A673 (cell line): Measurements from ENCODE around the gene GNAS. TPM values are rescaled to one million over a fixed set of nuclear protein-coding genes. Genes with fewer than 3 reads are reported as not detected.

ENCODE experiments used
- BruUV-seq: library from RNA; stranded (reverse); fragments of 400-500 nt; replicated peaks from 2 replicates; lab custom pipeline; 2021; lab: Mats Ljungman, UMichigan
- CTCF ChIA-PET: fragments of 300-600 bp; sonication (Branson Sonifier 250); formaldehyde crosslinking; loops from one replicate; lab custom pipeline; 2022; ENCODE audit warnings: antibody characterized with exemption; lab: Charles Lee
- POLR2A ChIA-PET: fragments of 300-600 bp; sonication (Branson Sonifier 250); formaldehyde crosslinking; loops from one replicate; lab custom pipeline; 2022; ENCODE audit warnings: antibody characterized with exemption; ENCODE audit not compliant: low non-redundant PET; lab: Charles Lee
- DNase-seq: peaks from one replicate; pipeline ENCODE4 v3.0.0-alpha.2; 2015; ENCODE audit warnings: low spot score
- H3K27ac ChIP-seq: fragments of 200-600 bp; sonication (generic); 2 replicates; pipeline ENCODE4 v1.5.1; 2016; ENCODE audit warnings: mixed run types, low read depth, mild to moderate bottlenecking, mixed read lengths, antibody characterized with exemption, low read length; ENCODE audit not compliant: poor library complexity, severe bottlenecking
- H3K27me3 ChIP-seq: fragments of 200-600 bp; sonication (generic); replicated peaks from 2 replicates; pipeline ENCODE4 v1.6.1; 2017; ENCODE audit warnings: mixed run types, low read depth, mild to moderate bottlenecking, mixed read lengths, antibody characterized with exemption, low read length; ENCODE audit not compliant: insufficient read depth, poor library complexity
- H3K36me3 ChIP-seq: fragments of 200-600 bp; sonication (generic); 2 replicates; pipeline ENCODE4 v1.6.1; 2016; ENCODE audit warnings: mixed run types, mild to moderate bottlenecking, mixed read lengths, antibody characterized with exemption, low read length; ENCODE audit not compliant: insufficient read depth, poor library complexity, severe bottlenecking
- H3K4me1 ChIP-seq: fragments of 200-600 bp; sonication (generic); 2 replicates; pipeline ENCODE4 v1.6.1; 2017; ENCODE audit warnings: mixed run types, mild to moderate bottlenecking, mixed read lengths, antibody characterized with exemption, low read length; ENCODE audit not compliant: insufficient read depth, poor library complexity, severe bottlenecking
- H3K4me3 ChIP-seq: fragments of 200-600 bp; sonication (generic); 2 replicates; pipeline ENCODE4 v1.5.1; 2016; ENCODE audit warnings: low read depth, mixed run types, mild to moderate bottlenecking, mixed read lengths, low read length; ENCODE audit not compliant: poor library complexity, severe bottlenecking
- H3K9me3 ChIP-seq: fragments of 200-600 bp; sonication (generic); 2 replicates; pipeline ENCODE4 v1.6.1; 2016; ENCODE audit warnings: mixed run types, low read depth, mild to moderate bottlenecking, mixed read lengths, antibody characterized with exemption, low read length; ENCODE audit not compliant: poor library complexity, severe bottlenecking
- EZH2 ChIP-seq: fragments of 200-600 bp; sonication (generic); IDR thresholded peaks from 2 replicates; pipeline ENCODE4 v1.6.1; 2017; ENCODE audit warnings: borderline replicate concordance, low read depth, mild to moderate bottlenecking, mixed read lengths, antibody characterized with exemption, low read length; ENCODE audit not compliant: poor library complexity, severe bottlenecking
- intact Hi-C: fragments of 100-400 bp; cut with micrococcal nuclease; formaldehyde crosslinking; loops from one replicate; pipeline ENCODE4 v1.10.0; 2022; ENCODE audit not compliant: unreplicated experiment
- total RNA-seq: library from RNA; stranded (reverse); gene quantifications from 2 replicates; pipeline ENCODE4 v1.2.3, GENCODE V29; 2021
- TF ChIP-seq, protein P1 (sequence below): fragments of 300-800, 200-600 bp; sonication (generic); conservative IDR thresholded peaks from 2 replicates; pipeline ENCODE4 v1.5.1; 2017; ENCODE audit warnings: low read depth, mild to moderate bottlenecking, antibody characterized with exemption, low read length, moderate library complexity, mixed read lengths

Gene GNAS
- total RNA-seq, 1 experiment from 2014 or later = 1,108 TPM

GRCh38 chr20:58899512-58899911 is 47.0 kb downstream of the GNAS start:
- intact Hi-C loops = no loop called here
- DNase-seq = no peak
- Histone ChIP-seq H3K36me3 (peaks cover 52% of the 10 kb centered on the region), H3K27ac (no peak overlapping the region), H3K4me3 (no peak overlapping the region), H3K4me1 (peaks cover 53% of the 10 kb centered on the region), H3K9me3 (no peaks in the 10 kb centered on the region), H3K27me3 (no peaks in the 10 kb centered on the region)
- CTCF ChIA-PET = no interaction called here
- POLR2A ChIA-PET = no interaction called here
- no TSS peak for BruUV-seq
- TF ChIP-seq, protein P1, sequence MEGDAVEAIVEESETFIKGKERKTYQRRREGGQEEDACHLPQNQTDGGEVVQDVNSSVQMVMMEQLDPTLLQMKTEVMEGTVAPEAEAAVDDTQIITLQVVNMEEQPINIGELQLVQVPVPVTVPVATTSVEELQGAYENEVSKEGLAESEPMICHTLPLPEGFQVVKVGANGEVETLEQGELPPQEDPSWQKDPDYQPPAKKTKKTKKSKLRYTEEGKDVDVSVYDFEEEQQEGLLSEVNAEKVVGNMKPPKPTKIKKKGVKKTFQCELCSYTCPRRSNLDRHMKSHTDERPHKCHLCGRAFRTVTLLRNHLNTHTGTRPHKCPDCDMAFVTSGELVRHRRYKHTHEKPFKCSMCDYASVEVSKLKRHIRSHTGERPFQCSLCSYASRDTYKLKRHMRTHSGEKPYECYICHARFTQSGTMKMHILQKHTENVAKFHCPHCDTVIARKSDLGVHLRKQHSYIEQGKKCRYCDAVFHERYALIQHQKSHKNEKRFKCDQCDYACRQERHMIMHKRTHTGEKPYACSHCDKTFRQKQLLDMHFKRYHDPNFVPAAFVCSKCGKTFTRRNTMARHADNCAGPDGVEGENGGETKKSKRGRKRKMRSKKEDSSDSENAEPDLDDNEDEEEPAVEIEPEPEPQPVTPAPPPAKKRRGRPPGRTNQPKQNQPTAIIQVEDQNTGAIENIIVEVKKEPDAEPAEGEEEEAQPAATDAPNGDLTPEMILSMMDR = no peak
- TF ChIP-seq EZH2 = no peak

GRCh38 chr20:58900397-58900796 is 47.9 kb downstream of the GNAS start:
- Histone ChIP-seq H3K9me3 (no peaks in the 10 kb centered on the region), H3K4me3 (no peak overlapping the region), H3K27ac (no peak overlapping the region), H3K4me1 (peaks cover 44% of the 10 kb centered on the region), H3K27me3 (no peaks in the 10 kb centered on the region), H3K36me3 (peaks cover 61% of the 10 kb centered on the region)
- intact Hi-C loops = no loop called here
- no peak for TF ChIP-seq EZH2
- TF ChIP-seq, protein P1 = no peak
- ChIA-PET CTCF (no interaction called here), POLR2A (interaction anchor here (0.6 kb wide), 1 partner anchor 220 kb away, joined by 3 read pairs; no protein-coding TSS in a partner anchor)
- no peak for DNase-seq
- no TSS peak for BruUV-seq

GRCh38 chr20:58901488-58902402 is 49.2 kb downstream of the GNAS start:
- H3K27ac ChIP-seq = no peak overlapping the region
- H3K4me3 ChIP-seq = no peak overlapping the region
- H3K36me3 ChIP-seq = peaks cover 68% of the 10 kb centered on the region
- H3K27me3 ChIP-seq = no peaks in the 10 kb centered on the region
- intact Hi-C loops = no loop called here
- no TSS peak for BruUV-seq
- H3K9me3 ChIP-seq = no peaks in the 10 kb centered on the region
- ChIA-PET POLR2A (no interaction called here), CTCF (no interaction called here)
- H3K4me1 ChIP-seq = peaks cover 33% of the 10 kb centered on the region
- no peak for DNase-seq
- TF ChIP-seq, protein P1 = no peak
- TF ChIP-seq EZH2 = no peak
